Liver (tissue), 9 donors: ENCODE measurements around the gene TADA2A. TPM values are rescaled to one million over a fixed set of nuclear protein-coding genes. Genes with fewer than 3 reads are reported as not detected.

ENCODE experiments used
- DNase-seq: peaks from one replicate; pipeline ENCODE4 v3.0.0-alpha.2; 2017; ENCODE audit warnings: low spot score
- H3K27ac ChIP-seq, 2 donors: one replicate each; pipeline ENCODE4 v1.7.0; 2013; ENCODE audit warnings: inconsistent platforms in 2 of 2, low read length in 2 of 2, control low read depth in 1 of 2, low read depth in 1 of 2, mild to moderate bottlenecking in 1 of 2
- H3K27me3 ChIP-seq, 4 donors: one replicate each; pipeline versions ENCODE4 v1.6.1 to v1.7.0; 2013; ENCODE audit warnings: low read length in 3 of 4, inconsistent platforms in 1 of 4, mild to moderate bottlenecking in 1 of 4, moderate library complexity in 1 of 4; ENCODE audit not compliant: control insufficient read depth in 4 of 4, insufficient read depth in 4 of 4
- H3K36me3 ChIP-seq, 4 donors: one replicate each; pipeline versions ENCODE4 v1.6.1 to v1.7.0; 2013; ENCODE audit warnings: low read length in 3 of 4, mild to moderate bottlenecking in 3 of 4, low read depth in 1 of 4, moderate library complexity in 1 of 4; ENCODE audit not compliant: control insufficient read depth in 4 of 4, insufficient read depth in 3 of 4
- H3K4me1 ChIP-seq, 4 donors: one replicate each; pipeline versions ENCODE4 v1.6.1 to v1.7.0; 2013; ENCODE audit warnings: low read length in 3 of 4, mild to moderate bottlenecking in 3 of 4, moderate library complexity in 1 of 4; ENCODE audit not compliant: control insufficient read depth in 4 of 4, insufficient read depth in 4 of 4
- H3K4me3 ChIP-seq, 3 donors: one replicate each; pipeline versions ENCODE4 v1.6.1 to v1.7.0; 2013; ENCODE audit warnings: low read length in 3 of 3, control low read depth in 1 of 3, low read depth in 1 of 3, mild to moderate bottlenecking in 1 of 3
- H3K9ac ChIP-seq, 2 donors: one replicate each; pipeline ENCODE4 v1.7.0; 2013; ENCODE audit warnings: low read length in 2 of 2, mild to moderate bottlenecking in 2 of 2, moderate library complexity in 2 of 2, control low read depth in 1 of 2, low read depth in 1 of 2
- H3K9me3 ChIP-seq, 4 donors: one replicate each; pipeline versions ENCODE4 v1.6.1 to v1.7.0; 2013; ENCODE audit warnings: low read length in 3 of 4; ENCODE audit not compliant: control insufficient read depth in 4 of 4
- ATF3 ChIP-seq: IDR thresholded peaks from 2 replicates; pipeline ENCODE4 v1.6.1; 2016; ENCODE audit warnings: antibody characterized with exemption
- CTCF ChIP-seq: fragments of 150-350 bp; IDR thresholded peaks from 2 replicates; pipeline ENCODE4 v1.5.1; 2017; ENCODE audit warnings: improper control_type of control experiment, low read depth, low read length; ENCODE audit not compliant: missing input control
- EGR1 ChIP-seq, 2 donors: IDR thresholded peaks; 2 replicates each; pipeline ENCODE4 v1.6.1; 2016 to 2018; ENCODE audit warnings: antibody characterized with exemption in 2 of 2, low read depth in 2 of 2
- FOXA1 ChIP-seq: IDR thresholded peaks from 2 replicates; pipeline ENCODE4 v1.6.1; 2016; ENCODE audit warnings: antibody characterized with exemption
- FOXA2 ChIP-seq: IDR thresholded peaks from 2 replicates; pipeline ENCODE4 v1.6.1; 2016; ENCODE audit warnings: antibody characterized with exemption
- GABPA ChIP-seq, 2 donors: IDR thresholded peaks in 1 of 2; conservative IDR thresholded peaks in 1 of 2; 2 replicates each; pipeline ENCODE4 v1.6.1; 2016; ENCODE audit warnings: antibody characterized with exemption in 2 of 2, mild to moderate bottlenecking in 1 of 2, moderate library complexity in 1 of 2
- HNF4A ChIP-seq, 2 donors: conservative IDR thresholded peaks; 2 replicates each; pipeline ENCODE4 v1.6.1; 2016; ENCODE audit warnings: antibody characterized with exemption in 2 of 2, mild to moderate bottlenecking in 2 of 2
- HNF4G ChIP-seq: IDR thresholded peaks from 2 replicates; pipeline ENCODE4 v1.6.1; 2016; ENCODE audit warnings: antibody characterized with exemption
- JUND ChIP-seq, 2 donors: IDR thresholded peaks; 2 replicates each; pipeline ENCODE4 v1.6.1; 2016; ENCODE audit warnings: antibody characterized with exemption in 2 of 2
- NR2F2 ChIP-seq: IDR thresholded peaks from 2 replicates; pipeline ENCODE4 v1.6.1; 2016; ENCODE audit warnings: antibody characterized with exemption
- RAD21 ChIP-seq, 2 donors: IDR thresholded peaks; 2 replicates each; pipeline ENCODE4 v1.6.1; 2016; ENCODE audit warnings: antibody characterized with exemption in 2 of 2, mild to moderate bottlenecking in 2 of 2
- REST ChIP-seq: IDR thresholded peaks from 2 replicates; pipeline ENCODE4 v1.6.1; 2016; ENCODE audit warnings: antibody characterized with exemption, mild to moderate bottlenecking
- RXRA ChIP-seq, 2 donors: IDR thresholded peaks; 2 replicates each; pipeline ENCODE4 v1.6.1; 2017 to 2018; ENCODE audit warnings: antibody characterized with exemption in 2 of 2, mild to moderate bottlenecking in 1 of 2
- SP1 ChIP-seq: IDR thresholded peaks from 2 replicates; pipeline ENCODE4 v1.6.1; 2018; ENCODE audit warnings: antibody characterized with exemption, mild to moderate bottlenecking
- TAF1 ChIP-seq: conservative IDR thresholded peaks from 2 replicates; pipeline ENCODE4 v1.6.1; 2016; ENCODE audit warnings: antibody characterized with exemption, mild to moderate bottlenecking
- YY1 ChIP-seq: IDR thresholded peaks from 2 replicates; pipeline ENCODE4 v1.6.1; 2016; ENCODE audit warnings: antibody characterized with exemption, mild to moderate bottlenecking
- ZBTB33 ChIP-seq: IDR thresholded peaks from 2 replicates; pipeline ENCODE4 v1.6.1; 2016; ENCODE audit warnings: antibody characterized with exemption
- WGBS: extraction: QIAGEN DNeasy Blood & Tissue Kit; methylation state at CpG from one replicate; pipeline ENCODE4 v1.1.7; 2013; 5-methylcytosine and 5-hydroxymethylcytosine counted together
- polyA plus RNA-seq, 2 donors: library from polyadenylated mRNA; stranded (reverse) in 1 of 2; unstranded in 1 of 2; fragments of 200-250 nt in 1 of 2; fragments of >200 nt in 1 of 2; fragmentation: Nextera tagmentation in 1 of 2; extraction: Ambion mirVana in 1 of 2; gene quantifications; one replicate each; pipeline versions ENCODE4 v1.2.1 to v1.2.3, GENCODE V29; 2013 to 2015
- total RNA-seq, 2 donors: library from RNA; depleted of rRNA; stranded (reverse); fragments of >200 nt; gene quantifications; one replicate each; pipeline ENCODE4 v1.2.3, GENCODE V29; 2014
- TF ChIP-seq, protein P1 (sequence below): IDR thresholded peaks from 2 replicates; pipeline ENCODE4 v1.6.1; 2016; ENCODE audit warnings: antibody characterized with exemption
- donor health status: healthy.
- donor health status: healthy.
- donor health status: healthy.
- donor health status: healthy.
- donor health status: healthy.

TADA2A gene
- total and polyA plus RNA-seq, 4 donors, result 2.8 to 13.4 (median 8.2) TPM

- Histone ChIP-seq H3K27me3 (no peaks in the 10 kb centered on the region), H3K4me3 (no peak overlapping the region), H3K36me3 (no peaks in the 10 kb centered on the region), H3K27ac (peak overlapping the region; percentile 14 to 32), H3K9me3 (no peaks in the 10 kb centered on the region), H3K9ac (no peak overlapping the region), H3K4me1 (peaks cover 9 to 42% (median 36%) of the 10 kb centered on the region in 4 donors)
- DNase-seq, result no peak
- WGBS, result 78% methylated on average over 10 of the region's 10 CpGs
- TF ChIP-seq, protein P1, sequence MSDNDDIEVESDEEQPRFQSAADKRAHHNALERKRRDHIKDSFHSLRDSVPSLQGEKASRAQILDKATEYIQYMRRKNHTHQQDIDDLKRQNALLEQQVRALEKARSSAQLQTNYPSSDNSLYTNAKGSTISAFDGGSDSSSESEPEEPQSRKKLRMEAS, result peak; percentile 79
- peak; percentile 84 for TF ChIP-seq SP1
- TF ChIP-seq TAF1, result no peak
- TF ChIP-seq NR2F2, result peak; percentile 70
- peak; percentile 86 for TF ChIP-seq HNF4G
- peak; percentile 45 for TF ChIP-seq FOXA1
- TF ChIP-seq GABPA (IDR thresholded peaks at IDR 0.05 in 1 of 2, conservative IDR thresholded peaks at IDR 0.05 in 1 of 2), result peak in 1 of 2 donors; percentile 17
- peak; percentile 98 for TF ChIP-seq HNF4A (conservative IDR thresholded peaks at IDR 0.05)
- TF ChIP-seq YY1, result peak; percentile 73
- TF ChIP-seq ZBTB33, result peak; percentile 81
- peak; percentile 83 to 90 for TF ChIP-seq RXRA (IDR thresholded peaks at IDR 0.05)
- no peak for TF ChIP-seq ATF3
- no peak for TF ChIP-seq EGR1 (IDR thresholded peaks at IDR 0.05; ENCODE audit: low read depth in 2 of 2)
- TF ChIP-seq FOXA2, result peak; percentile 80
- TF ChIP-seq REST, result peak; percentile 41
- peak; percentile 83 to 86 for TF ChIP-seq JUND (IDR thresholded peaks at IDR 0.05)
- no peak for TF ChIP-seq CTCF
- peak; percentile 17 to 38 for TF ChIP-seq RAD21 (IDR thresholded peaks at IDR 0.05)
Measured at GRCh38 chr17:37502009-37502936, 95.6 kb downstream of the TADA2A start.
